GM18907 (cell line): ENCODE measurements around the gene TENM4.
"Not testable (repeated sequence)": the region's sequence is repeated elsewhere in the genome, so short reads cannot be mapped to it uniquely, and the experiment has no call there.

Source experiments
- ATAC-seq: cut with Tn5 transposase; IDR thresholded peaks from one replicate; pipeline ENCODE4 v1.9.1; 2021; ENCODE audit warnings: mild to moderate bottlenecking, moderate library complexity; ENCODE audit not compliant: unreplicated experiment

Gene TENM4

DNA sequence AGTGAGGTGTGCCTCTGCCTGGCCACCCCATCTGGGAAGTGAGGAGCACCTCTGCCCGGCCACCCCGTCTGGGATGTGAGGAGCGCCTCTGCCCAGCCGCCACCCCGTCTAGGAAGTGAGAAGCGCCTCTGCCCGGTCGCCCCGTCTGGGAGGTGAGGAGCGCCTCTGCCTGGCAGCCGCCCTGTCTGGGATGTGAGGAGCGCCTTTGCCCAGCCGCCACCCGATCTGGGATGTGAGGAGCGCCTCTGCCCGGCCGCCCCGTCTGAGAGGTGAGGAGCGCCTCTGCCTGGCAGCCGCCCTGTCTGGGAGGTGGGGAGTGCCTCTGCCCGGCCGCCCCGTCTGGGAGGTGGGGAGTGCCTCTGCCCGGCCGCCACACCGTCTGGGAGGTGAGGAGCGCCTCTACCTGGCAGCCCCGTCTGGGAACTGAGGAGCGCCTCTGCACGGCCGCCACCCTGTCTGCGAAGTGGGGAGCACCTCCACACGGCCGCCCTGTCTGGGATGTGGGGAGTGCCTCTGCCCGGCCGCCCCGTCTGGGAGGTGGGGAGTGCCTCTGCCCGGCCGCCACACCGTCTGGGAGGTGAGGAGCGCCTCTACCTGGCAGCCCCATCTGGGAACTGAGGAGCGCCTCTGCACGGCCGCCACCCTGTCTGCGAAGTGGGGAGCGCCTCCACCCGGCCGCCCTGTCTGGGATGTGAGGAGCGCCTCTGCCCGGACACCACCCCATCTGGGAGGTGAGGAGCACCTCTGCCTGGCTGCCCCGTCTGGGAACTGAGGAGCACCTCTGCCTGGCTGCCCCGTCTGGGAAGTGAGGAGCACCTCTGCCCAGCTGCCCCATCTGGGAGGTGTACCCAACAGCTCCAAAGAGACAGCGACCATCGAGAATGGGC is 561.5 kb downstream of the TENM4 start:
- ATAC-seq: not testable (repeated sequence)

DNA sequence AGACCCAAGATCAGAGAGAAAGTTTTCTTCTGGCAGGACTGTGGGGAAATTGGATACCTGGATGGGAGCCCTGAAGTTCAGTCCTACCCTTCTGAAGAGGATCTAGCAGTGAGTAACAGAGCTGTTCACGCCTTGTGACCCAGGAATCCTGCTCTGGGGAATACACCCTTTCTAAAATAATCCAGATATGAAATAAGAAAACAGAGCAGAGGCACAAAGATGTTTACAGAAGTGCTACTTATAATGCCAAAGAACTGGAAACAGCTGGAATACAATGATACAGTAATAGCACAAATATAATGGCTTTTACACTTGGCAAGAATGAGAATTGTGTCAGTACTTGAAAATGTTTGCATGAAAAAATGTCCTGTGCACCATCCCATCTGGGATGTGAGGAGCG is 562.2 kb downstream of the TENM4 start:
- ATAC-seq: no peak

DNA sequence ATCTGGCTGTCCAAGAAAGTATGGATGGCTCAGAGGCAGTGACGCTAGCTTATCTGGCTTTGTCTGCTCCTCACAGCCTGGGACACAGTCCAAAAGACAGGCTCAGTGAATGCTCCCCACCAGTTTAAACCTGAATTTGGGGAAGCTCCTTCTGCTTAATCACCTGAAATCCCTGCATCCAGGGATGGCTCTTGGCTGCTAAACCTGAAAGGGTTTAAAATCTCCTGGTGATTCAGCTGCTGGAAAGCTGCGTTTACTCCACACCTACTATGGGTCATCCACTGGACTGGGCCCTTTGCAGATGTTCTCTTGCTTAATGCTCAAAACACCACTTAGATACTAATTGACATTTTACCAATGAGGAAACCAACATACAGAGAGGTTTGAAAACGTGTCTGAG is 564.2 kb downstream of the TENM4 start:
- ATAC-seq: no peak

DNA sequence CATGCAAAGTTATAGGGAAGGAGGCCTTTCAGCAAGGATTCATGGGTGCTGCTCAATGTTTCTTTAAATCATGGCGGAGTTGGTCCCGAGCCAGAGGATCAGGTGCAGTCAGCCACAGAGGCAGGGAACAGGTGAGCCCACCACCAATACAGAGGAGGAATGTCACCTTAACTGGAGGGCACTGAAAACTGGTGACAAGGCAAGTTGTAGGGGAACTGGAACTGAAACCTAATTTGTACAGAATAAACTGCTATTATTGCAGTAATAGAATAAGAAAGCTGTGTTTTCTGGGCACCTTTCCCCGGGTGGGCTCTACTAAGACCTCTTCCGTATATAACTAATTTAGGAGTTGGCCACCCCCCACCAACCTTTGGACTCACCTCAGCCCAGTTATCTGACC is 570.2 kb downstream of the TENM4 start:
- no peak for ATAC-seq

DNA sequence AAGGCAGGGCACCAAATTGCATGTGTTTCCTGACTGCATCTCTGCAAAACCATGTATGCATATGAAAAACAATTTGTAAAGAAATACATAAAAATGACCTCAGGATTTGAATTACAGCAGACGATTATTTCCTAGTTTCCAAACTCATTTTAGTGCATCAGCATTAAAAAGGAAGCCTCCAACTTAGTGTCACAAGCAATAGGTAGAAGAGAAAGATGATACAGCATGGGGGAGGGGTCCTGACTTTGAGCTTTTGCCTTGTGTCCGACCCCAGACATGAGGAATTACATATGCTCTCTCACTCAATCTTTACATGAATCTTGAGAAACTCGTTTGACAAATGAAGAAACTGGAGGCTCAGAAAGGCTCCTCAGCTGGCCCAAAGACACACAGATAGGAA is 571.5 kb downstream of the TENM4 start:
- ATAC-seq: no peak

DNA sequence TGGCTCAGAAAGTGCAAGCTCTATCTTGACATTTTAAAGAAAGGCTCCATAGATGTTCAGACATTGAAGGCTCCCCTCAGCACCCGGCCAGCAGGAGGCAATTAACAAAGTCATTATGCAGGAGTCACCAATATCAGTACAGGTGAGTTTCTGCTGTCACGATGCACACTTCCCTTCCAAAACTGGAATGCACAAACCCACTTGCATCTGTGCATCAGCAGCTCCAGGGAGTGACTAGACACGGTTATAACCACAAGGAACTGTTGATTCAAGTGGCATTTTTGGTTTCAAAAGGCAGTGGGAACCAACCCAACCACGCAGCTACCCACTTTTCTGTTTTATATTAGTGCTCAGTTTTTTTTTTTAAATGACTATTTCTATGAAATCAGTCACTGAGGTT is 572.3 kb downstream of the TENM4 start:
- ATAC-seq: no peak

DNA sequence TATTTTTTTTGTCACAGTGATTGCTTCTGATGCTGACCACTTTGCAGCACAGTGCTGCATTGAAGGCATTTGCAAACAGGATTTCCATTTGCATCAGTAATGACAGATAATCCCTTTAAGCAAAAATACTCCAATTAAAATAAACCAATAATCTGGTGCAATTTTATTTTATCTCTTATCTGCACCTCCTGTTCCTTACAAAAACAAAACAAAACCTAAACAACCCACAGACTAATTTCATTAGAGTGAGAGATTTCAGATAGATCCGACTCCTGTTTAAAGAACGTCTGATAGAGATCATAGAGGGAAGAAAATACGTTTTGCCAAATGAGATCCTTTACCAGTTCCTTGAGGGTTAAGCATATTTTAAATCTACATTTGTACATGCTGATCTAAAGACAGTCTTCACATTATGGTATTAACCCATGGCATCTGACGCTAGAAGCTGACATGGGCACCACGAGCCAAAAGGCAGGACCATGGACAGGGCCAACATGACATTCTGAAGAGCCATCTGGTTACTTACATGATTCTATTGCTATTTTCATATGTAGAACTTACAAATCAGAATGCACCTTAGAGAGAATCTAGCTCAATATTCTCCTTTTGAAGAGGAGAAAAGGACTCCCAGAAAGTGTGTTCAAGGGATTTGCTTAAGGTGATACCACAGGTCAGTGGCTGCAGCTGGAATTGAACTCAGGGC is 580.0 kb downstream of the TENM4 start:
- ATAC-seq: no peak

DNA sequence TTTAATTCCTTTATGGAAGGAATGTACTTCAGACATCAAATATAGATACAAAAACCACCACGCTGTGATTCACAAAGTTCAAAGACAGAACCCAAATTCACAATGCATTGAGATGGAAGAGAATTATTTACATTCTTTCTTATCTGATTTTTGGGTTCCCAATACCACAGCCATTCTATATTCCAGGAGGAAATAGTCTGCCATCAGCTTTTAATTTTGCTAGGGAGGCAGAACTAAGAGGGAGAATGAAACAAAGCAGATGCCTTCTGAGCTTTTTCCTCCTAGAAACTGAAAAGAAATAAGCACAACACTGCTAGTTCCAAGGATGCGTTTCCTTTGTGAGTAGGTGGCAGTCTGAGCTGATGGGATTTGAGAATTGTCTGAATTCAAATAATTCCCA is 583.1 kb downstream of the TENM4 start:
- no peak for ATAC-seq

DNA sequence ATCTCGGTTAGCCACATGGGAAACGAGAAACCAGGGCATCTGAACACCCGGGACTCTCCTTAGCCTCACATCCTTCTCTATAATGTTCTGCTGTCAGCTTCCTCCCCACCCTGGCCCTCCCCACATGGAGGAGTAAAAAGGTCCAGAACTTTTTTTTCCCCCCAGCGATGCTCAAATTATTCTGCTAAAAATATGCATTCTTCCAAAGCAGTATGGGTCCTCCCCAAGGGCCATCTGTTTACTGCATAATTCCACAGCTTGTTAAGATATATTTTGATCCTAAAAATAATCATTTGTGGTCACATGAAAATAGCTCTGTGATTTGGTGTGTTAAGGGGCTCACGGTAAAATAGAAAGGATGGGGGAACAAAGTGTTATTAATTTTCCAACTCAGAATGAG is 584.6 kb downstream of the TENM4 start:
- no peak for ATAC-seq

DNA sequence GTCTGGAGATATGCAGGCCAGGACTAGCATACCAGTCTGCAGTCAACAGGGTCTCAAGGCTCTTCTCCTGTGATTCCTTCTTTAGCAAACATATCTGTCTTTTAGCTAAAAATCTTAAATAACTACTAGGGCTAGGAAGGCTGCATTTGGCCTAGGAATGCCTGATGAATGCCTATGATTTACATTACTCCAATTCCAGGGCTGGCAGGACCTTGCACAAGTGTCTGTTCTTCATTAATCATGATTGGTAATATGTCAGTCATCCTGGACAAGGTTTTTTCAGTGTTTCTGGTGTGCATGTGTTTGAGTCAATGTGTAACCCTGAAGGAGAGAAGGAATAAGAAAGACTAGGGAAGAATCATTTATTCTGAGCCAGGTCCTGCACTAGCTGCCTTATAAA is 585.7 kb downstream of the TENM4 start:
- no peak for ATAC-seq

DNA sequence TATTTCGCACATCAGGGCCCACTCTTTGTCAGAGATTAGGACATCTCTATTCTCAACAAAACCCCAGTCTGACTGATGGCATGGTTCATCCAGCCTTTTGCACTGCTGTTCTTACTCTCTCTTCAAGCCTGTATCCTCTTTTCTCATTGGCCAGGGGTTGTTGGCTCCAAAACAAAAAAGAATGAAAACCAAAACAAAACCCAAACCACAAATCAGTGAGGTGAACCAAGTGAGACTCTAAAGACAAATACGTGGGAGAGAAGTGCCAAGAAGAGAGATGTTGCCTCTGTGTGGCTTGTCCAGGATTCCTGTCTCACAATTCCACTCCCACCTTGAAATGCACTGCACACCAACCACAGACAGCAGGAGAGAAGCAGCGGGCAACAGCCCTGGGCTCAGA is 587.3 kb downstream of the TENM4 start:
- ATAC-seq: no peak

DNA sequence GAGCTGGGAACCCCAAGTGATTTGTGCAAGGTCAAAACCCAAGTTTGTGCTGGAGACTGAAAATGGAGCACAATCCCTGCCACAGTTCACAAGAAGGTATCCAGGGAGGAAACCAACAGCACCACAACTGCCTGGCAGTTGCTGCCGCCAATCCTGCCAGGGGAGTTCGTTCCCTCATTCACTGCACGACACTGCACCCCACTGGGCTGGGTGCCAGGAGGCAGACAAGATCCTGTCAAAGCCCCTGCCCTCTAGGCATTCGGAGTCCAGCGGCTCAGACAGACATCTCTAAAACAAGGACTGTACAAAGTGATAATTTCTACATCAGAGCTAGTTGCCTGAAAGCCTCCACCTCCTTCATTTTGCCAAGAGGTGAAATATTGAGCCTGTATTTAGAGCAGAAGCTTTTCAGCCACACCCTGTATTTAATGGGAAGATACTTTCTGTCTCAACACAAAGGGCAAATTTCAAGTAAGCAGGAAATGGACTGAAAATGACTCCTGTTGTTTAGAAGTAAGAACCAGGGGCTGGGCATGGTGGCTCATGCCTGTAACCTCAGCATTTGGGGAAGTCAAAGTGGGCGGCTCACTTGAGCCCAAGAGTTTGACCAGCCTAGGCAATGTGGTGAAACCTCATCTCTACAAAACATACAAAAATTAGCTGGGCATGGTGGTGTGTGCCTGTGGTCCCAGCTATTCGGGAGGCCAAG is 588.8 kb downstream of the TENM4 start:
- no peak for ATAC-seq

DNA sequence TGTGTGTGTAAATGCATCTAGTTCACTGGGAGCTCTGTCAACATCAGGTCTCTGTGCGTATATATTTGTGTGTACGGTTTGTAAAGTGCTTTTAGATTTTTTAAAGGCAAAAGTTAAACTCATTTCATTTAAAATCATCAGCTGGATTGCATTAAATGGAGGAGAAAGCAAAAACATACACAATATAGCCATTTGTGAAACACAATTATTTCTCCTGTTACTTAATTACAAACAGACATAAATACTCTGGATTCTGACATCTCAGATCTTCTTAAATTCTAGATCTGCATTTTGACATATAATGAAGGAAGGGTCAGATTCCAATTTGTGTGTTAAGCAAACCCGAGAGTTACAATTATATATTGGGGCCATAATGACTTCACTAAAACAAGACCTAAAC is 590.8 kb downstream of the TENM4 start:
- ATAC-seq: no peak

DNA sequence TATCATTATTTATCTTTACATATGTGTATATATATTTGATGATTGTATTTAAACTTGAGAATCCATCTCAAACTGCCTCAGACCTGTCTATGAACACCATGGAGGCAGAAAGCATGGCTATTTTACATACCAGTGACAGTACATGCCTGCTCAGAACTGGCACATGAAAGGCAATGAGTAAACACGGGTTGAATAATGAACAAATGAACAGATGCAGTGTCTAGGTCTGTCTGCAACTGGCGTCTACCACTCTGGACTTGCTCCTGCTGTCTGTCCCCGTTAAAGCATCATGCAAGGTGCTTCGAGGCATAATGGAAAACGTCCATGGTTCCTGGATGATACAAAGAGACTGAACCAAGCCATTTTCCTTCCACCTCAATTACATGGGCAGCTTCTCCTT is 594.6 kb downstream of the TENM4 start:
- no peak for ATAC-seq

DNA sequence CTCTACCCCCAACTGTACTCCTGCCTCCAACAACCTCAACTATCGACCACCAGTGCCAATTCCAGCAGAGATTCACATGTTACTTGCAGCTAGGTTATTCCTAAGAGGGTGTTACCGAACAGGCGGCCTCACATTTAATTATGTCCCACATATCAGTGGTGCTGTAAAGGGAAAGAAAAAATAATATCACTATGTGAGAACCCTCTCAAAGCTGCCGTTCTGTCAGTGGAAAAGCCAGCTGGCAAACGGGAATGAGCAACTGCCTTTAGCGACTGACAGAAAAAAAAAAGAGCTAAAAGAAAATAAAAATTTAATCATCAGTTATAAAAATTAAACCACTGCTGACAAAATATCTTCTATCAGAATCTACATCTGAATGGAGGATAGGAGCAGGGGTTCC is 595.3 kb downstream of the TENM4 start:
- no peak for ATAC-seq

DNA sequence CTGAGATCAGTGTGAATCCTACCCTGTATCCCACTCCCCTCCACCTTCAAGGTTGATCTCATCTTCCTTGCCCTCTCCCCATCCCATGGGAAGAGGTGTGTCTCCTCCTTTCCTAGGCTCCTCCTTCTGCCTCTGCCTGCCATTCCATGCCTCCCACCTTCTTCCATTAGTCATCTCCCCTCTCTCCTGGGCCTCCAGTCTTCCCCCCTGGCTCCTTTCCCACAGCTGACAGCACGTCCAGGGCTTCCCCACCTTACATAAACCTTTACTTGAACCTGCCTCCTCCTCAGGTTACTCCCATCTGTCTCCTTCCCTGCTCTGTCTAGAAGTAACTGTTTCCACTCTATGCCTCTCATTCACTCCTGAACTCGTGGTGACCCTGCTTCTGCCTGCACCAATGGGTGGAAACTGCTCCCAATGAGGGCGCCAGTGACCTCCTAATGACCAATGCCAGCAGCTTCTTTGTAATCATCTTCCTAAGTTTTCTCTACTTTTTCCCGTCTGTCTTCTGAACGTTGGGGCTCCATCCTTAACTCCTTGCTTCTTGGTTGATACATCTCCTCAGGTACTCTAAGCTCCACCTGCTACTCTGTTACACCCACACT is 599.3 kb downstream of the TENM4 start:
- no peak for ATAC-seq

DNA sequence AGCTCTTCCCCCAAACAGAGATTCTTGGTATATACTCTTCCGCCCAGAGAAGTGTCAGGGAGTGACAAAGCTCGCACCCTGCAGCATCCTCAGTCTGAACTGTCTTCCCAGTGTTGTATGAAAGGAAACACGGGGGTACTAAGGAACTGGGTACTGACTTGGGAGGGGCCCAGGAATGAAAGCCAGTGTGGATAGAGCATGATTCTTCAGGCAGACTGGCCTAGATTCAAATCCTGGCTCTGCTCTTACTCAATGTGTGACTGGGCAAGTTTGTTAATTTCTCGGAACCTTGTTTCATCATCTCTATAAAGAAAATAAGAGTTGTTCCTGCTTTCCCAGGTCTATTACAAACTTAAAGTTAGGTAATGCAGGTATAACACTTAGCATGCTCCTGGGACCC is 600.2 kb downstream of the TENM4 start:
- no peak for ATAC-seq

DNA sequence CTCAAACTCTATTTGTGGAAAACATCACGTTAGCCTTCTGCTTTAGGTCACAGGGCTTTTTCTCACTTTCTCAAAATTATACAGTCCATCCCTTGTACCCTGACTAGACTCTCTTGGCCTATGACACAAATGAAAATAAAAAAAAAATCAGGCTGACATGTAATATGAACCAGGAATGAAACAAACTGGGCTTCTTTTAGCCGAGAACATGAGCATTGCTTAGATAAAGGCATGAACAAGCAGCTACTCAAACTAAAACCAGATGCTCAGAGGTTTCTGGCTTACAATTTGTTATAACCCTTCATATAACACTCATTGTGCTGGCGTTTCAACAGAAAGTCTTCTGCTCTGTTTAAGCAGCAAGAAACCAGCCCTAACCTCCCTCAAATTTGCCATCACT is 600.6 kb downstream of the TENM4 start:
- ATAC-seq: no peak

DNA sequence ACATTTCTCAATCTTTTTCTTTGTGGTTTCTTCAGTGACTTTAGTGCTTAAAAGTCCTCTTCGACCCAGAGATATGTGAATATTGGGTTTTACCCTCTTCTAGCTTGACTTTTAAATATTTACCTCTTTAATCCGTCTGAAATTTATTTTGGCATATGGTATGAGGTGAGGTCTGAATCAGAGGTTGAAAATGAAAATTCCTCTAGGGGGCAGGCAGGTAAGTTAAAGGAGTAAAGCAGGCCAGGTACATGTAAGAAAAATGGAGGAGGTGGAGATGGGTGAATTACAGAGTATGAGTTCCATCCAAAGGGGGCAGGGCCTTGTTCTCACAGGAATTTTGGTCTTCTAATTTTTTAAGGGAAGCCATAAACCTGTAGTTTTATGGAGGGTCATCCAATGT is 602.4 kb downstream of the TENM4 start:
- no peak for ATAC-seq

DNA sequence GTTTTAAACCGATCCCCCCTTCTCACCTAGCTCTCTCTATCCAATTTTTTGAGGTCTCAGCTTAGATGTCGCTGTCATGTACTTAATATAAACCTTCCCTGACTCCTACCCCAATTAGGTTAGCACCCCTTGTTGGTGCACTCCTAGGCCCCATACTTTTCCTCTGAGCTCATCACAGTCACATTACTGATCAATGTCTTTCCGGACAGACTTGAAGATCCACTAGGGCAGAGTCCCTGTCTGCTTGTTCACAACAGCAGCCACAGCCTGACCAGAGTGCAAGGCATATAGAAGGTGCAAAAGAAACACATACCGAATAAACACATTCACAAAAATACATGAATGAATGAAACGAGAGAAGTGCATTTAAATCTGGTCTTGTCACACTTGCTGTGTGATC is 605.2 kb downstream of the TENM4 start:
- no peak for ATAC-seq

DNA sequence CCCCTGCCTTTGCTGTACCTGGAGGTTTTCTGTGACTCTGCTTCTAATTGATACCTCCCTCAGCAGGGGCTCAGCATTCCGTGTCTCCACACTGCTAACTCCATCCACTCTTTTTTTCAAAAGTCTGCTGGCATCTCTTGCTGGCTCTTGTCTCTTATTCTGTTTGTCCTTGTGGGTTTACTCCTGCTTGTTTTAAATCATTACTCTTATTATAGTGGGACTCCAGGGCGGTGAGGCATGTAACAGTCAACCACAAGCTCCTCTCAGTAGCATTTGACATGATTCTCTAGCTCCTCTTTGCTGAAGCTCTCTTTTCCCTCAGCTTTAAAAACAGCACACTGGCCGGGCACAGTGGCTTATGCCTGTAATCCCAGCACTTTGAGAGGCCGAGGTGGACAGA is 605.9 kb downstream of the TENM4 start:
- ATAC-seq: no peak
